Osteocyte (in vitro differentiated cells): ENCODE measurements around the gene ELOVL7. TPM values are rescaled to one million over a fixed set of nuclear protein-coding genes. Genes with fewer than 3 reads are reported as not detected.
"Not testable (repeated sequence)": the region's sequence is repeated elsewhere in the genome, so short reads cannot be mapped to it uniquely, and the experiment has no call there.

ENCODE experiments used
- DNase-seq: peaks from one replicate; pipeline ENCODE4 v3.0.0; 2021; ENCODE audit warnings: mixed read lengths; ENCODE audit not compliant: unreplicated experiment; ENCODE audit errors: extremely low spot score
- H3K27ac Mint-ChIP-seq: one replicate; pipeline ENCODE4 v1.8.0; 2021; ENCODE audit warnings: mild to moderate bottlenecking, mixed read lengths; ENCODE audit not compliant: unreplicated experiment
- H3K27me3 Mint-ChIP-seq: one replicate; pipeline ENCODE4 v1.8.0; 2021; ENCODE audit warnings: mixed read lengths; ENCODE audit not compliant: unreplicated experiment
- H3K36me3 Mint-ChIP-seq: one replicate; pipeline ENCODE4 v1.8.0; 2021; ENCODE audit warnings: mixed read lengths; ENCODE audit not compliant: unreplicated experiment
- H3K4me1 Mint-ChIP-seq: one replicate; pipeline ENCODE4 v1.8.0; 2021; ENCODE audit warnings: mixed read lengths; ENCODE audit not compliant: unreplicated experiment
- H3K4me3 Mint-ChIP-seq: one replicate; pipeline ENCODE4 v1.8.0; 2021; ENCODE audit warnings: mild to moderate bottlenecking, moderate library complexity, mixed read lengths; ENCODE audit not compliant: unreplicated experiment
- H3K9me3 Mint-ChIP-seq: one replicate; pipeline ENCODE4 v1.8.0; 2021; ENCODE audit warnings: mixed read lengths; ENCODE audit not compliant: unreplicated experiment
- total RNA-seq: library from RNA; stranded (reverse); gene quantifications from 2 replicates; pipeline ENCODE4 v1.2.1, GENCODE V29; 2021
- TF ChIP-seq, protein P1 (sequence below): fragments of 200-600 bp; sonication (generic); IDR thresholded peaks from 2 replicates; pipeline ENCODE4 v1.5.0; 2021; ENCODE audit warnings: antibody characterized with exemption, mild to moderate bottlenecking, moderate library complexity

The ELOVL7 gene
- total RNA-seq, 1 donor from 2014 or later, result 0.46 TPM

DNA sequence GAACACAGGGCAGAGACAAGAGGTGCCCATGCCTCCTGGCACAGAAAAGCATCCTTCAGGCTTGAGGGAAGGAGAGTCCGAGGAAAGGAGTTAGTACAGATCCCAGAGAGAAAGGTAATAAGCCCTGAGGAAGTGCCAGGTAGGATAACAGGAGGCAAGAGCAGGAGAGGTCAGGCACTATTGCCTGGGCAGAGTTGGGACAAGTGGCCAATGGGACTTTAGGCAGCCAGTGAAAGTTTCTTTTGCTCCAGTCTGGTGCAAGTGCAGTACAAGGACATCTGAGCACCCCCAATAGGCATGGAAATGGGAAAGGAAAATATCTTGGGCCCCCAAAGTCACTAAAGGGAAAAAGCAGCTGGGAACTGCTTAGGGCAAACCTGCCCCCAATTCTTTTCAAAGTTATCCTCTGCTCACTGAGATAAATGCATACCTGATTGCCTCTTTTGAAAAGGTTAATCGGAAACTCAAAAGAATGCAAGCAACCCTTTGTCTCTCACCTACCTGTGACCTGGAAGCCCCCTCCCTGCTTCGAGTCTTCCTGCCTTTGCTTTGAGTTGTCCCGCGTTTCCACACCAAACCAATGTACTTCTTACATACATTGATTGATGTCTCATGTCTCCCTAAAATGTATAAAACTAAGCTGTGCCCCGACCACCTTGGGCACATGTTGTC lies 46.5 kb downstream of the ELOVL7 start:
- TF ChIP-seq, protein P1, sequence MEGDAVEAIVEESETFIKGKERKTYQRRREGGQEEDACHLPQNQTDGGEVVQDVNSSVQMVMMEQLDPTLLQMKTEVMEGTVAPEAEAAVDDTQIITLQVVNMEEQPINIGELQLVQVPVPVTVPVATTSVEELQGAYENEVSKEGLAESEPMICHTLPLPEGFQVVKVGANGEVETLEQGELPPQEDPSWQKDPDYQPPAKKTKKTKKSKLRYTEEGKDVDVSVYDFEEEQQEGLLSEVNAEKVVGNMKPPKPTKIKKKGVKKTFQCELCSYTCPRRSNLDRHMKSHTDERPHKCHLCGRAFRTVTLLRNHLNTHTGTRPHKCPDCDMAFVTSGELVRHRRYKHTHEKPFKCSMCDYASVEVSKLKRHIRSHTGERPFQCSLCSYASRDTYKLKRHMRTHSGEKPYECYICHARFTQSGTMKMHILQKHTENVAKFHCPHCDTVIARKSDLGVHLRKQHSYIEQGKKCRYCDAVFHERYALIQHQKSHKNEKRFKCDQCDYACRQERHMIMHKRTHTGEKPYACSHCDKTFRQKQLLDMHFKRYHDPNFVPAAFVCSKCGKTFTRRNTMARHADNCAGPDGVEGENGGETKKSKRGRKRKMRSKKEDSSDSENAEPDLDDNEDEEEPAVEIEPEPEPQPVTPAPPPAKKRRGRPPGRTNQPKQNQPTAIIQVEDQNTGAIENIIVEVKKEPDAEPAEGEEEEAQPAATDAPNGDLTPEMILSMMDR, result no peak

DNA sequence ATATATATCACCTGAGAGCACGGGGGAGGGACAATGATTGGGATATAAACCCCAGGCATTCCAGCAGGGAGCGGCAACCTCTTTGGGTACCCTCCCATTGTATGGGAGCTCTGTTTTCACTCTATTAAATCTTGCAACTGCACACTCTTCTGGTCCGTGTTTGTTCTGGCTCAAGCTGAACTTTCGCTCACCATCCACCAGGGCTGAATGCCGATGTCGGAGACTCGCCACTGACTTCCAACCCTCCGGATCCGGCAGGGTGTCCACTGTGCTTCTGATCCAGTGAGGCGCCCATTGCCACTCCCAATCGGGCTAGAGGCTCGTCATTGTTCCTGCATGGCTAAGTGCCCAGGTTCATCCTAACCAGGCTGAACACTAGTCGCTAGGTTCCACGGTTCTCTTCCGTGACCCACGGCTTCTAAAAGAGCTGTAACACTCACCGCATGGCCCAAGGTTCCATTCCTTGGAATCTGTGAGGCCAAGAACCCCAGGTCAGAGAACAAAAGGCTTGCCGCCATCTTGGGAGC lies 48.6 kb downstream of the ELOVL7 start:
- DNase-seq, H3K9me3 Mint-ChIP-seq, H3K36me3 Mint-ChIP-seq, H3K27ac Mint-ChIP-seq, H3K4me1 Mint-ChIP-seq, H3K4me3 Mint-ChIP-seq: not testable (repeated sequence)
- peaks cover 37% of the 10 kb centered on the region for H3K27me3 Mint-ChIP-seq

More for the DNA sequence above, 46.5 kb downstream of the ELOVL7 start:
- H3K4me1 Mint-ChIP-seq, result no peaks in the 10 kb centered on the region
- peaks cover 26% of the 10 kb centered on the region for H3K27me3 Mint-ChIP-seq
- H3K4me3 Mint-ChIP-seq, result no peak overlapping the region
- H3K27ac Mint-ChIP-seq, result no peak overlapping the region
- no peaks in the 10 kb centered on the region for H3K36me3 Mint-ChIP-seq
- no peaks in the 10 kb centered on the region for H3K9me3 Mint-ChIP-seq
- DNase-seq, result no peak

DNA sequence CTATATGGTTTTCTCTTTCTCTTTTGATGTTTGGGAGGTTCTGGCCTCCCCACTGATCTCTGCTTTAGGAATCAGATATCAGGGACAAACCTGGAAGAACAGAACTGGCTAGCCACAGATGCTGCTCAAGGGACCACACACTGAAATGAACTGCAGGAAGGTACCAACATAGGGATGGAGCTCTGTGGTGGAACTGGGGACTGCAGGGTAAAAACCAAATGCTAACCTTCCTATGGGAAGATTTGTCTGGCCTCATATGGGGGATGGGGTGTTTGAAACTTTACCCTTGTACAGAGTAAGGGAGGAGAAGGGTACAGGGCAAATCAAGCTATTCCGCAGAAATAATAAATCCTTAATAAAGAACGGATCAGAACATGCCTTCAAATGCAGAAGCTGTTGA lies 49.4 kb downstream of the ELOVL7 start:
- Mint-ChIP-seq H3K27ac (no peak overlapping the region), H3K27me3 (peaks cover 42% of the 10 kb centered on the region), H3K36me3 (no peaks in the 10 kb centered on the region), H3K4me3 (no peak overlapping the region), H3K9me3 (no peaks in the 10 kb centered on the region), H3K4me1 (no peaks in the 10 kb centered on the region)
- TF ChIP-seq, protein P1, result no peak
- DNase-seq, result no peak

- TF ChIP-seq, protein P1, result no peak
- H3K9me3 Mint-ChIP-seq, result no peaks in the 10 kb centered on the region
- DNase-seq, result no peak
- H3K27me3 Mint-ChIP-seq, result peaks cover 40% of the 10 kb centered on the region
- H3K27ac Mint-ChIP-seq, result no peak overlapping the region
- H3K4me1 Mint-ChIP-seq, result no peaks in the 10 kb centered on the region
- no peak overlapping the region for H3K4me3 Mint-ChIP-seq
- no peaks in the 10 kb centered on the region for H3K36me3 Mint-ChIP-seq
These were observed 51.6 kb downstream of the ELOVL7 start for GRCh38 chr5:60792438-60792837.

- no peak overlapping the region for H3K4me3 Mint-ChIP-seq
- TF ChIP-seq, protein P1, result no peak
- no peak overlapping the region for H3K27ac Mint-ChIP-seq
- no peaks in the 10 kb centered on the region for H3K4me1 Mint-ChIP-seq
- peaks cover 29% of the 10 kb centered on the region for H3K27me3 Mint-ChIP-seq
- no peaks in the 10 kb centered on the region for H3K36me3 Mint-ChIP-seq
- no peak for DNase-seq
- H3K9me3 Mint-ChIP-seq, result no peaks in the 10 kb centered on the region
These were observed 54.5 kb downstream of the ELOVL7 start for GRCh38 chr5:60789551-60789950.
